ENCODE data around the gene CXCL3.

DNA sequence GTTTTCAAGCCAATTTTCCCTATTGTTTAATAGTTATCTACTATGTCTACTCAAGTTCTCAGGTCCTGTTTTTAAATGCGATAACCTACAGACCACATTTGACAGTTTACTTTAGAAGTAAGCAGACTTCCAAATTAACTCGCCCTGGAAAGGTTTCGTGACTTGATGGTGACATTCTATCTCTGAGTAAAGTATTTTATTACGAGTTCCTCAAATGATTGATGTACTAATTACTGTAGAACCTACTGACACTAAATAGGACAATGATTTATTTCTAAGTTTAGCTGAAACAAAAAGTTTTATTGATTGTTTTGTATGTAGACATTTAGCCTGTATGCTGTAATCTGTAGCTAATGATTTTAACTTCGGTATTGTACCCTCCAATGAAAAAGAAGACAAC is 48.6 kb downstream of the CXCL3 start:
- TF ChIP-seq, protein P1, sequence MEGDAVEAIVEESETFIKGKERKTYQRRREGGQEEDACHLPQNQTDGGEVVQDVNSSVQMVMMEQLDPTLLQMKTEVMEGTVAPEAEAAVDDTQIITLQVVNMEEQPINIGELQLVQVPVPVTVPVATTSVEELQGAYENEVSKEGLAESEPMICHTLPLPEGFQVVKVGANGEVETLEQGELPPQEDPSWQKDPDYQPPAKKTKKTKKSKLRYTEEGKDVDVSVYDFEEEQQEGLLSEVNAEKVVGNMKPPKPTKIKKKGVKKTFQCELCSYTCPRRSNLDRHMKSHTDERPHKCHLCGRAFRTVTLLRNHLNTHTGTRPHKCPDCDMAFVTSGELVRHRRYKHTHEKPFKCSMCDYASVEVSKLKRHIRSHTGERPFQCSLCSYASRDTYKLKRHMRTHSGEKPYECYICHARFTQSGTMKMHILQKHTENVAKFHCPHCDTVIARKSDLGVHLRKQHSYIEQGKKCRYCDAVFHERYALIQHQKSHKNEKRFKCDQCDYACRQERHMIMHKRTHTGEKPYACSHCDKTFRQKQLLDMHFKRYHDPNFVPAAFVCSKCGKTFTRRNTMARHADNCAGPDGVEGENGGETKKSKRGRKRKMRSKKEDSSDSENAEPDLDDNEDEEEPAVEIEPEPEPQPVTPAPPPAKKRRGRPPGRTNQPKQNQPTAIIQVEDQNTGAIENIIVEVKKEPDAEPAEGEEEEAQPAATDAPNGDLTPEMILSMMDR (IDR thresholded peaks at IDR 0.05) = no peak
- TF ChIP-seq POLR2A (IDR thresholded peaks at IDR 0.05) (no peak), POLR2AphosphoS5 (IDR thresholded peaks at IDR 0.05) (no peak)
